Measurements from ENCODE around the gene SLC22A4.

SLC22A4 gene

GRCh38 chr5:132376694-132377641, 82.8 kb downstream of the SLC22A4 start:
- no peak for TF ChIP-seq CTCF (IDR thresholded peaks at IDR 0.05; ENCODE audit: low read depth, low read length)
- DNase-seq (ENCODE audit: extremely low read depth, low read depth), result no peak

GRCh38 chr5:132377738-132378137, 83.5 kb downstream of the SLC22A4 start:
- no peak for TF ChIP-seq CTCF (IDR thresholded peaks at IDR 0.05; ENCODE audit: low read depth, low read length)
- DNase-seq (ENCODE audit: extremely low read depth, low read depth), result no peak

DNA sequence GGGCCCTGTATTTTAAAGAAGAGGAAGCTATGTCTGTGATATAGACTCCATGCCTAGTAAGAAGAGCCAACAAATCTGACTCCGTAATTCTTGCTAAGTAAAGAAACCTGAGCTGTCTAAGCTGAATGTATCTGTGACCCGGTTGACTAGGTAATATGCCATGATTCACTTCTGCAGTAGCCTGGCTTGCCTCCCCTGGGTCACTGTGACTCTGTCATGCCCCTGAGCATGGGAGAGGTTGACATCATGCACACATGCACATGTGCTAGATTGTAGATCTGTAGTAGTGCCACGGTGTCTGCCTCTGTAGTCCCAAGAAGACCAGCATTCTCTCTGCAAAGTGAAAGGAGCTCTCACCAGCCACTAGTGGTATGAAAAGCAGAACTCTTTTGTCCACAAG, 84.4 kb downstream of the SLC22A4 start:
- DNase-seq (ENCODE audit: extremely low read depth, low read depth), result no peak
- TF ChIP-seq CTCF (IDR thresholded peaks at IDR 0.05; ENCODE audit: low read depth, low read length), result no peak

GRCh38 chr5:132380047-132380446, 85.9 kb downstream of the SLC22A4 start:
- TF ChIP-seq CTCF (IDR thresholded peaks at IDR 0.05; ENCODE audit: low read depth, low read length), result no peak
- no peak for DNase-seq (ENCODE audit: extremely low read depth, low read depth)

- no peak for DNase-seq (ENCODE audit: extremely low read depth, low read depth)
- no peak for TF ChIP-seq CTCF (IDR thresholded peaks at IDR 0.05; ENCODE audit: low read depth, low read length)
These were observed 86.5 kb downstream of the SLC22A4 start for GRCh38 chr5:132380741-132381140.

GRCh38 chr5:132381614-132382013, 87.4 kb downstream of the SLC22A4 start:
- no peak for TF ChIP-seq CTCF (IDR thresholded peaks at IDR 0.05; ENCODE audit: low read depth, low read length)
- no peak for DNase-seq (ENCODE audit: extremely low read depth, low read depth)

GRCh38 chr5:132383261-132383660, 89.1 kb downstream of the SLC22A4 start:
- no peak for TF ChIP-seq CTCF (IDR thresholded peaks at IDR 0.05; ENCODE audit: low read depth, low read length)
- DNase-seq (ENCODE audit: extremely low read depth, low read depth), result no peak

Data from AG09319 (cell line).